GM19043 (cell line): ENCODE measurements around the gene AGTRAP.

ENCODE experiments used
- ATAC-seq: cut with Tn5 transposase; IDR thresholded peaks from one replicate; pipeline ENCODE4 v1.9.1; 2021; ENCODE audit warnings: low read depth; ENCODE audit not compliant: unreplicated experiment

Gene AGTRAP, protein sequence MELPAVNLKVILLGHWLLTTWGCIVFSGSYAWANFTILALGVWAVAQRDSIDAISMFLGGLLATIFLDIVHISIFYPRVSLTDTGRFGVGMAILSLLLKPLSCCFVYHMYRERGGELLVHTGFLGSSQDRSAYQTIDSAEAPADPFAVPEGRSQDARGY

DNA sequence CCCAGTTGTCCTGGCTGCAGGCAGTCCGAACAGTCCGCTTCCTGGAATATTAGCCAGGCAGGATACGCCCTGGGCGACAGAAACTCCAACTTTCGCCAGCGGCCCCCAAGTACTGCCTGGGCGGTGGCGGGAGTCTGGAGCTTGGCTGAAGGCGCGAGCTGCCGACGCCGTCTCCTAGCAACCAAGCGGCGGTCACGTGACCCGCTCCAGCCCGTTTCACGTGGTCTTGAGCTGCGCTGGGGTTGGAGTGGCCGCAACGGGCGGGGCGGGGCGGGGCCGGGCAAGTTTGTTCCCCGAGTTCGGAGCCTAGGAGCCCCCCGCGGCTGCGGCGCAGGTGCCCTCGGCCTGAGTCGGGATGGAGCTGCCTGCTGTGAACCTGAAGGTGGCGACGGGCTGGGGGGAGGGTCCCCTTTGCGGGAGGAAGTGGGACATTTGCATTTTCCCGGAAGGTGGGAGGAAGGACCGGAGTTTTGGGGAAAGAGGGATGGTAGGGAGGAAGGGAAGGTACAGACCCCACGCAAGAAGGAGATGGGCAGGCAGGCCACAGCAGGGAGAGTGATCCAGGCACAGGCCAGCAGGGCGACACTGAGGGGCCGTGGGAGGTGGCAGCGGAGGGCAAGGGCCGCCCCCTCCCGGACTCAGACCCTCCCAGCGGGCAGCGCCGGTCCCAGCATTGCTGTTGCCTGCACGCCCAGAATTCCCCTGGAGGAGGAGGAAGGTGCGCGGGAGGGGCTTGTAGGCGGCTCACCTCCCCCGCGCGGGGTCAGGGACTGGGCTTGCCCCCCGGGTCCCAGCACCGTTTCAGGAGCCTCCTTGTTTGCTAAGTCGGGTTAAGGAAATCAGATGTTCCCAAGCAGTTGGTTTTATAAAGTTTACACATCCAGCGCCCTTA lies at the start of gene AGTRAP:
TSS of gene AGTRAP (plus strand) at position 283 of the 892 bp plus-strand sequence. CDS start at position 356, 73 bp downstream.
- ATAC-seq, result peak; percentile 42

DNA sequence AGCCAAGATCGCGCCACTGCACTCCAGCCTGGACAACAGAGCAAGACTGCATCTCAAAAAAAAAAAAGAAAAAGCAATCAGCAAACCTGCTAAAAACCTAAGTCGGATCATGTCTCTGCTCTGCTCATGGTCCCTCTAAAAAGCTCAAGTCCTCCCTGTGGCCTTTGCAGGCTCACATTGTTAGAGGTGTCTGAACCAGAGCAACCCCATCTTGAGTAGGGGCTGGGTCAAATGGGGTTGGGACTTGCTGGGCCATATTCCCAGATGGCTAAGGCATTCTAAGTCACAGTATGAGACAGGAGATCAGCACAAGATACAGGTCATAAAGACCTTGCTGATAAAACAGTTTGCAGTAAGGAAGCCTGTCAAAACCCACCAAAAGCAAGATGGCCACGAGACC lies 47.4 kb upstream of the AGTRAP start:
- ATAC-seq, result no peak

DNA sequence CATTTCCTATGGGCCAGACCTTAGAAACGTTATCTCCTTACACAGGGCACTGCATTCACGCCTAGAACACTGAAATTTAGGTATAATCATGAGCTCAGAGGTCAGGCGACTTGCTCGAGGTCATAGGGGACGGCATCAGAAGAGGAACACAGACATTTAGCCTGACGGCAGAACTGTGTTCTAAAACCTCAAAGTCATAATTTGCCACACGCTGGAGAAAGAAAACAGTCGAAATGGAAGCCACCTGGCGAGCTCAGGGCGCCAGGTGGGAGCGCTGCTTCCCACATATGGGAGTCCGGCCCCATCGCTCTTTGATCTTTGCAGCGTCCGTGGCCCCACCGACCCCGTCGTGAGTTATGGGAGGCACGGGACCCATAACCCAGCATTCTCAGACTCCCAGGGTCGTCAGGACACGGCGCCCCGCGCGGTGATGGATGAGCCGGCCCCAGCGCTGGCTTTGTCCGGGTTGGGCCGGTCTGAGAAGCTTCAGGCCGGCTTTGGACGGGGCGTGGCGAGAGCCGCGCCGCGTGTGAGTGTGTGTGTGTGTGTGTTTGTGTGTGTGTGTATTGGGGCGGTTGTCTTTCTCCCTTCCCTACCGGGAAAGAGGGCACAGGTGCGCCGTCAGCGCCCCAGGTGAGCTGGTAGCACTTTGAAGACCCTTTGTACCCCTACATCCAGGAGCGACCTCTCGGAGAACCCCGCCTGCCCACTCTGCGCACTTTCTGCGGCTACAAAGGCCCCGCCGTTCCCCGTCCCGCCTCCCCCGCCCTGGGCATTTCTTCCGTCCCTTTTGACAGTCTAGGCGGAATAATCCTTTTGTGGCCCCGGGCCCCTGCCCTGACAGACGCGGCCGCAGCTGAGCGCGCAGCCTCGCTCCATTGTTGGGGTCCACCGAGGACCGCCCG lies 45.3 kb upstream of the AGTRAP start:
- ATAC-seq, result no peak

DNA sequence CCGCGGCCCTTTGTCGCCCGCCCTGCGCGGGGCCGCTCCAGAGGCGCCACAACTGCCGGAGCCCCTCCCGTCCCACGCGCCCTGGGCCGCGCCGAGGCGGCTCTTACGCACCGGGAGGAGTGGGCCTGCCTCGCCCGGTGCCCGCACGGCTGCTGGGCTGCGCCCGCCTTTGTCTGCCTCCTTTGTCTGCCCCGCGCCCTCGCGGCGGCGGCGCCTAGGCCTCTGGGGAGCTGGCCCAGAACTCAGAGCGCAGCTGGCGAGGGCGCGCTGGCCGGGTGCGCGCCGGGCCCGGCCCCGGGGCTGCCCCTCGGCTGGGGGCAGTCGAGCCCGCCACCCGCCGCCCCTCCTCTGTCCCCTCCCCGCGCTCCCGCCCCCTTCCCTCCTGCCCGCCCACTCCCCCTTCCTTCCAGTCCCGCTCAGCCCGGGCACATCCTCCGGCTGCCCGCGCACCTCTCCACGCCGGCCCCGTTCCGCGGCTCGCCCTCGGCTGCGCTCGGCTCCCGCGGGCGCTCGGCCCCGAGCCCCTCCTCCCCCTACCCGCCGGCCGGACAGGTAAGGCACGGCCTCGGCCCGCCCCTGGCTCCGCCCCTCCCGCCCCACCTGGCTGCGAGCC lies 44.5 kb upstream of the AGTRAP start, which contains the start of gene DRAXIN:
TSS of gene DRAXIN (plus strand) at position 409 of the 613 bp plus-strand sequence. CDS start 14,549 bp downstream, outside the sequence.
- no peak for ATAC-seq

DNA sequence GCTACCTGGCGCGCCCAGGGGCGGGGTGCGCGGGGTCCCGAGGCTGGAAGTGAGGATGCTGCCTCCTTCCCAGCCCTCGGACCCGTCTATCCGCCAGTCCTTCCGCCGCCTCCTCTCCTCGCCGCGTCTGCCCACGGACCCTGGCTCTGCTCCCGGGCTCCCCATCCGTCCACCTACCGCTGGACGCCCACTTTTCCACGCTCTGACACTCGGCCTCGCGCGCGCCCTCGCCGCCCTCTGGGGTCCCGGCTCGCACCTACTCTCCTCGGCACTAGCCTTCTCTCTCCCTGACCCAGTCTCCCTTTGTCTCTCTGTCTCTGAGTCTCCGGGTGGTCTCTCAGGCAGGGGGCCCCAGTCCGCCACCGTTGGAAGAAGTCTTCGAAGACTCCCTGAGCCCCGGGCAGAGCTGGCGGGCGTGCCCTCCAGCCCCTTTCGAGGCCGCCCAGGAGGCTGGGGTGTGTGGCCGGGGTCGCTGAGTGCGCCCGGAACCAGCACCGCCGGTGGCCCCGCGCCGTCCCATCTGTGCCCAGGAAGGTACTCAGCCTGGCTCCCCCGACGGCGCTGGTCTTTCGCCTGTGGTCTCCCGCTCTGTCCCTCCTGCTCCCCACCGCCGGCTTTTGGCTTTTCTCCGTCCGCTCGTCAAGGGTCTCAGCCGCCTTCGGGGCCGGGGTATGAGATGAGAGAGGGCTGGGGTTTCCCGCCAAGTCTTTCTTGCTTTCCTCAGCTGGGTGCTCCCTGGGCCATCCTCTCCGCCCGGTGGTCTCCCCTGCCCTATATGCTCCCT lies 43.8 kb upstream of the AGTRAP start:
- no peak for ATAC-seq

DNA sequence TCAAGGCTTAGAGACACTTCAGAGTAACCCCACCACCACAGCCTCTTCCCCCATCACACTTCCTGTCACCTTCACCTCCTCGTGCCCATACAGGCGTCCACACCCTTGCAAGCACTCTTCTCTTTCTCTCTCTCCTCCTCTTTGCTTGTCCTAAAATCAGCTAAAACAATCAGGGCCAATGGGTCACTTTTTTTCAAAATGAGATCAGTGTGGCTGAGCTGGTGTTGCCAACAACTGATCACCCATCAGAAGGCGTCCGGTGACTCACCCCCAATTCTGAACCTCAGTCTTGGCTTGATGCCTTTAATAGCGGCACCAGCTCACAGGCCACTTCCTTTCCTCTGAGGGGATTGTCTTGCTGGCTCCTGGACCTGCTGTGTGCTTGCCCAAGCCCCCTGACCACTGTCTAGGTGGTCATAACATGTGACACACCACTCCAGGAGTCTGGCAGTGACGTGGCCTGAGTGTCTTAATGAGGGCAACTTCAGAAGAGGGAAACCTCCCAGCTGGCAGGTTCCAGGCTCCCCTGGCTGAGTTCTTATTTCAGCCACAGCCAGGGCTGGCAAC lies 42.8 kb upstream of the AGTRAP start:
- ATAC-seq, result no peak

DNA sequence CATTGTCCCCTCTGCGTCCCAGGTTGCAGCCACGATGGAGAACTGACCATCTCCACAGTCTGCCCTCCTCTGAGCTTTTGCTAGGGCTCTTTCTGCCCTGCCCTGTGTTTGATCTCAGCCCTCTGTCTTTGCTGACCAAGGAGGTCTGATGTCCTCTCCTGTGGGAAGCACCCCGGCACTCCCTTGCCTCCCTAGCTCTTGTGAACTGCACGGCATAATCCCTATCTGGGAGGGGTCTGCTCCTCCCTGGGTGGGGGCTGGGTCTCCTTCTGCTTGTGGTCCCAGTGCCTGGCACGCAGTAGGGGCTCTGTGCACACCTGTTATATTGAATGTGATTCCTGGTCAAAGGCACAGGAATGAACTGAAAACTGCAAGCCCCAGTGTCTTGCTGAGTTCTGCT lies 42.0 kb upstream of the AGTRAP start:
- no peak for ATAC-seq

DNA sequence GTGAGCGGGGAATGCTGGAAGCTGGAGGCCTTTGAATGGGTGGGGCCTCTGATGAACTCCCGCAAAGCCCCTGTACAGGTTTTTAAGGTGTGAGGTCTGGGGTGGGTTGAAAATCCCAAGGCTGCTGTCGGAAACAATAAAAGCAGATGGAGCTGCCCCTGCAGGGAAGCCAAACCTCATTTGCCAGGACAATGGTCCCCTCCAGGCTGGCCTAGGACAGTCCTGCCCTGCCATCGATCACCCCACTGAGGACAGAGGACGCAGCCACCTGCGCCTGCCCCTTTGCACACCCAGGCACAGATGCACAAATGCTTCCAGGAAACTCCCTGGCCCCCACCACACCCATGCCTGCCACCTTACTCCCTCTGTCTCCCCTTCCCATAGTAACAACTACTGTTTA lies 40.1 kb upstream of the AGTRAP start:
- no peak for ATAC-seq

DNA sequence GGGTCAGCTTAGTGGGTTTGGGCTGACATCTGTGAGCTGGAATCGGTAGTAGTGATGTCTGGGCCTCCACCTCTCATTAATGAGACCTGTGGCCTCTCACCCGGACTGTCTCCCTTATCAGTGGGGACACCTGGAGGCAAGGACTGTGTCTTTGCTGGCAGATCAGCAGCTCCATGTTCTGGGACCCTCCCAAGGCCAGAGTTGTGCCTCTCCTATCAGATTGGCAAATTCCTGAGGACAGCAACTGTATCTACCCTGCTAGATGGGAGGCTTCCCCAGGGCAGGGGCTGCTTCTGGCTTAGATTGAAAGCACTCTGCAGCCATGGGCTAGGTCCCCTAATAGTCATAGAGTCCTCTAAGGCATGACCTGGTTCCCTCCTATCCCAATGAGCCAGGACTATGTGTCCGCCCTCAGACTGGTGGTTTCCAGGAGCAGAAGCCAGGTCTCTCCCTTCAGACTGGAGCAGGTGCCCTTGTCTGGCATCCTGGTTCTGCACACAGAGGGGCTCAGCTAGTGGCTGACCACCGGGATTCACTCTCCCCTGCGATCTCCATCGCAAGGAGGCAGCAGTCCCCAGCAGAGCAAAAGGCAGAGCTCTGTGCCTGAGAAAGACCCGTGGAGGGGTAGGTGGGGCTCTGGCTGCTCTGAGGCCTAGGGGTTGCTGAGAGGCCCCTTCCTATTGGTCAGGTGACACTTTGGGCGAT lies 38.6 kb upstream of the AGTRAP start:
- ATAC-seq, result no peak

DNA sequence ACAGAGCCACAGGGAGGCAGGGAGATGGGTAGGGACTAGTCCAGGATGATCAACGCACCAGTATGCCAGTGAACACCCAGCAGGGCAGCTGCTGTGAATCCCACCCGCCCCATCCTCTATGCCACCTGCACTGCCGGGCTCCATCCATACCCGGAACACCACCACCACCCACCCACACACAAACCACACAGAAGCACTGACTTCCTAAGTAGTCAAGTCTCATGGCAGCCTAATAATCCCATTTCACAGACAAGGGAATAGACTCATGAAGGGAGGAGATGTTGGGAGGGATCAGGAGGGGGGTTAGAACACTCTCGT lies 38.1 kb upstream of the AGTRAP start:
- ATAC-seq, result no peak

DNA sequence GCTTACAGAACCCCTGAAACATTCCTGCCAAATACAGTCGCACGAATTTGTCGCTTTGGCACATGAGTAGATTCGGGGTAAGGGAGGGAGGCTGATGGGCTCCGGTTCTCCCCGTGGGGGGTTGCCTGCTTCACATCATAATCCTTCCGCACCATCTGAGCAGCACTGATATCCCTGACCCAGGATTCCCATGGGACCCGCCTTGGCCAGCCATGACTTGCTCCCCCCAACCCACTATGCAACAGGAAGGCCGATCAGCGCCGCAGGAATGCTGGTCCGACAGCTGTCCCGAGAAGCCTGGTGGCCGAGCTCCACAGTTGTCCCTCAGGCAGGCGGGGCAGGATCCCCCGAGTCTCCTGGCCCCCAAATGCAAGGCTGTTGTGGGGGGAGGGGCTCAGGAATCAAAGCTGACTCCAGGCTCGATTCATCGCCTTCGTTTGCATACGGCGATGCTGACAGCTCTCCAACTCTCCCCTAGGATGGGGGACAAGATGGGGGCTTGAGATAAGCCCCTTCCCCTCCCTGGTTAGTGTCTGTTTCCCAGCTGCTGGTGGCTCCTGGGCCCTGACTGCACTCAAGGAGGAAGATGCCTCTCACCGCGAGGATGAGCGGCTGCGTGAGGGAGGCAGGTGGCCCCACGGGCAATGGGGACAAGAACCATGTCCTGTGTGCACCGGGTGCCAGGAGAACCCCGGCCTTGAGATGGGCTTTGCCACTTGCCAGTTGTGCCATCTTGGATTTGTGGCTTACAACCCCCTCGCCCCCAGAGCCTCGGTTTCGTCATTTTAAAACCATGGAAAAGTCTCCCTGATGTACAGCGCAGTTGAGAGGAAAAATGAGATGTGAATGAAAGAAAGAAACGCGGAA lies 35.1 kb upstream of the AGTRAP start:
- no peak for ATAC-seq

DNA sequence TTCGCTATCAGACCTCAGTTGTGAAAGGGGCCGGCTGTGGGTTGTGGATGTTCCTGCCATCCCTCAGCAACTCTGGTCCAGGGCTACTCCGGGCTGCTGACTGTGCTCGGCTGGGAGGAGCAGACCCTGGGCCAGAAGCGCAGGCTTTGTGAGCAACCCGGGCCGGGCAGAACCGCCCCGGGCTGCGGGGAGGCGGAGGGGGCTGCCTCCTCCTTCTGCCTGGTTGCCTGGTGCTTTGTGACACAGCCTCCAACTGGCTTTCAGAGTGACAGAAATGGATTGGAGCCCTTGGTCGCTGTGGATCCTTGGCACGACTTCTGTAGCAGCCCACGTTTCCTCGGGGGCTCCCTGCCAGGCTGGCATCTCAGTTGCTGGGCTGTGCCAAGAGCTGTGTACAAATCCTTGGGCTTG lies 34.4 kb upstream of the AGTRAP start:
- no peak for ATAC-seq

DNA sequence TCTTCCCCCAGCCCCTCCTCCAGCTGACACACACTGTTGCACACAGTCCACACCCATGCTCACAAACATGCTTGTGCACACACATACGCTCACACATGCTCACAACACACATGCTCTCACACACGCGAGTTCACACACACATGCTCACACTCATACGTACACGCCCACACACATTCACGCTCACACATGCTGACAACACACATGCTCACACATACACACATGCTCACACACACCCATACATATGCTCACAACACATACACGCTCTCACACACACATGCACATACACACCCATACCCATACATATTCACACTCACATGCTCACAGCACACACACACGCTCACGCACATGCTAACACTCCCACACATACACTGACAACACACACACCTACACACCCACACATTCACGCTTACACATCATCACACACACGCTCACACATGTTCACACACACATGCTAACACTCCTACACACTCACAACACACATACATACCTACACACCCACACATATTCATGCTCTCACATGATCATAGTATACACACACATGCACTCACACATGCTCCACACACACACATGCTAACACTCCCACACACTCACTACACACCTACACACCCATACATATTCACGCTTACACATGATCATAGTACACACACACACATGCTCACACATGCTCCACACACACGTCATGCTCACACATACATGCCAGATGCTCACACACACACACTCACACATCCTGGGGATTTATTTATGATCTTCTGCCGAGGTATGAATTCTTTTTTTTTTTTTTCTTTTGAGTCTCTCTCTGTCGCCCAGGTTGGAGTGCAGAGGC lies 33.7 kb upstream of the AGTRAP start:
- ATAC-seq, result no peak

DNA sequence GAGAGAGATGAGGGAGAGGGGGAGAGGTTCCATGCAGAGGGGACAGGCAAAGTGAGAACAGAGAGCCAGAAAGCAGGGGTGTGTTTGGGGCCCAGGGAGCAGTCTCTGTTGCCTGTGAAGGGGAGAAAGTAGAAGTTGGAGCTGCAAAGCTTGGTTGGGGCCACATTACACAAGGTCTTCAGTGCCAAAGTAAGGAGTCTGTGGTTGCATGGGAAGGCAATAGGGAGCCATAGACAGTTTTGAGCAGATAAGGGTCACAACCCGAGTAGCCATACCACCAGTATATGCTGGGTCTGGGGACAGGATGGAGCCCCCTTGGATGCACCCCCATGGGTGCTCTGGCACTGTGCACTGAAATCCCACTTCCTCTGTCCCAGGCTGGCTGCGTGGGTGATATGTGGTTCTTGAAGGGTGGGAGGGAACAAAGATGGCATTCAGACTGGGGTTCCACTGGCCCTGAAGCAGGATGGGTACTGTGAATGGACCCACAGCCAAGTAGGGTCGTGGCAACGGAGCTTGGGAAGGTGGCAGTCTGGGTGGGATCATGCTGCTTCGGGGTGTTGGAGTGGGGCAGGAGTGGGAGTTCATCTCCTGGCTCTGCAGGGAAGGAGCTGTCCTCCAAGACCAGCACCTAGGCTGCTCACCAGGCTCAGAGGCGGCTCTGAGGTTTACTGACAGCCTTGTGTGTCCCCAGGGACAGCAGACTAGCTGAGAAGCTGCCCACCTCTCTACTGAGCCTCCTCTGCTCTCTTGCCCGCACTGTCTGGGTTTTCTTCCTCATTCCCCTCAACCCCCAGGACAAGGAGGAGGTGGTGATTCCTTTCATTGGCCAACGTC lies 32.4 kb upstream of the AGTRAP start:
- no peak for ATAC-seq

DNA sequence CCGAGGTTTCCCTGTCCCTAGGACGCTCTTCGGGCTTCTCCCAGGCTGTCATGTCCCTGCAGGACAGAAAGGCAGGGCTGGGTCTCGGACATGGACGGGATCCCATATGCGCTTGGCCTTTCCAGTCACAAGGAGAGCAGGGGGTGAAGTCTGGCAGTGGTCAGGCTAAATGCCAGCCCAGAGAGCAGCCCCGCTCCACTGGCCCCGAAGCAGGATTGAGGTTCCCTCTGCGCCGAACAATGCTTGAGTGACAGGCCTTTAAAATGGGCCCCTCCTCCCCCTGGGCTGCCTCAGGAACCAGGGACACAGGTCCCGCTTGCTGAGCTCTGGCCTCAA lies 31.8 kb upstream of the AGTRAP start:
- ATAC-seq, result no peak

DNA sequence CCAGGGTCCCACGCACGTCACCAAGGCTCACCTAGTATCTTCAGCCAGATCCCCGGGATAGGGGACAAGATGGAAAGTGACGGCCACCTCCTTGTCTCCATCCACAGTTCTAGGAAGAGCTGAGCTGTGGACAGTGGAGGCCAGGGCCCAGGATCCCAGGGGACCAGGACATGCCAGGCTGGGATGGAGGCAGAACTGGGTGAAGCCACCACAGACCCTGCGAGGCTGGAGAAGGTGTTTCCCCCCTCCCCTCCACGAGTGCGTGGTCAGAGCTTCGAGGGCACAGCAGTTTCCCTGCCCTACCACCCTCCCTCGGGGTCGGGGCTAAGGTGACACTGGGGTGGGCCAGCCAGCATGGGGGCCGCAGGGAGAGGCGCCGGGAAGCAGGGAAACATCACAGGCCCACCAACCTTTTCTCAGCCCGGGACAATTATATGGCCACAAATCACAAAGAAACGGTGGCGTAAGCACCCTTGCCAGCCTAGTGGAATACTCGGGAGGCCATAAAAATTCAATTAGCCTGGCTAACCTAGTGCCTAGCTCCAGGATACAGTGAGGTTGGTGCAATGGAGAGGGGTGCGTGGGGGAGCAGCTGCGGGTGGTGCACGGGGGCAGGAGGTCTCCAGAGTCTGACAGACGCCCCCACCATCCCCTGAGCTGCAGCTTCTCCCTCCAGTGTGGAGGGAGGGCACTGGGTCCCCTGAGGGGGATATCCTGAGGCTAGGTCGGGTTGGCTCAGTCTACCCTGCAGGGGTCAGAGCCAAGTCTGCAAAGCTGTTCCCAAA lies 31.1 kb upstream of the AGTRAP start:
- ATAC-seq, result no peak
